Activated naive CD4-positive, alpha-beta T cell treated with anti-CD3 and anti-CD28 coated beads for 36 hours (primary cell): Measurements from ENCODE around the gene SKIDA1. TPM values are rescaled to one million over a fixed set of nuclear protein-coding genes. Genes with fewer than 3 reads are reported as not detected.
A peak's percentile ranks its signal among the peaks of the same experiment; 100 is the strongest.

Experiments
- CTCF ChIA-PET: fragments of 350-600 bp; sonication (Branson Sonifier 250); formaldehyde crosslinking; loops from one replicate; lab custom pipeline; 2021; ENCODE audit warnings: antibody characterized with exemption; lab: Charles Lee
- DNase-seq: peaks from one replicate; pipeline ENCODE4 v3.0.0-alpha.2; 2020
- H3K27ac Mint-ChIP-seq: one replicate; pipeline ENCODE4 v1.8.0; 2021; ENCODE audit warnings: mild to moderate bottlenecking, mixed read lengths
- H3K27me3 Mint-ChIP-seq: one replicate; pipeline ENCODE4 v1.8.0; 2021; ENCODE audit warnings: low read depth, mixed read lengths
- H3K36me3 Mint-ChIP-seq: one replicate; pipeline ENCODE4 v1.8.0; 2021; ENCODE audit warnings: low read depth, mixed read lengths
- H3K4me1 Mint-ChIP-seq: one replicate; pipeline ENCODE4 v1.8.0; 2021; ENCODE audit warnings: low read depth, mixed read lengths
- H3K4me3 Mint-ChIP-seq: one replicate; pipeline ENCODE4 v1.8.0; 2021; ENCODE audit warnings: mild to moderate bottlenecking, moderate library complexity, mixed read lengths
- H3K9me3 Mint-ChIP-seq: one replicate; pipeline ENCODE4 v1.8.0; 2021; ENCODE audit warnings: mixed read lengths
- intact Hi-C: fragments of 100-400 bp; cut with micrococcal nuclease; formaldehyde crosslinking; loops from one replicate; pipeline ENCODE4 v1.15.1; 2023
- total RNA-seq, 2 experiments: library from RNA; stranded (reverse); gene quantifications; one replicate each; pipeline ENCODE4 v1.2.3, GENCODE V29; 2021

Gene SKIDA1
- total RNA-seq, 2 experiments from 2014 or later = 0.10 TPM; not detected in 1

GRCh38 chr10:21505711-21506278 is 19.7 kb downstream of the SKIDA1 start:
- no peak overlapping the region for H3K27ac Mint-ChIP-seq
- DNase-seq = no peak
- H3K27me3 Mint-ChIP-seq = peaks cover 16% of the 10 kb centered on the region
- CTCF ChIA-PET = no interaction called here
- intact Hi-C loops = no loop called here
- H3K4me1 Mint-ChIP-seq = no peaks in the 10 kb centered on the region
- H3K9me3 Mint-ChIP-seq = no peaks in the 10 kb centered on the region
- no peak overlapping the region for H3K4me3 Mint-ChIP-seq
- no peaks in the 10 kb centered on the region for H3K36me3 Mint-ChIP-seq

- no peak overlapping the region for H3K4me3 Mint-ChIP-seq
- H3K36me3 Mint-ChIP-seq = no peaks in the 10 kb centered on the region
- no peaks in the 10 kb centered on the region for H3K9me3 Mint-ChIP-seq
- no peak overlapping the region for H3K27ac Mint-ChIP-seq
- DNase-seq = no peak
- intact Hi-C loops = no loop called here
- peaks cover 34% of the 10 kb centered on the region for H3K27me3 Mint-ChIP-seq
- CTCF ChIA-PET = no interaction called here
- no peaks in the 10 kb centered on the region for H3K4me1 Mint-ChIP-seq
Observed at GRCh38 chr10:21503542-21503941, 21.9 kb downstream of the SKIDA1 start.

GRCh38 chr10:21502348-21502740 is 23.1 kb downstream of the SKIDA1 start:
- Mint-ChIP-seq H3K27me3 (peaks cover 46% of the 10 kb centered on the region), H3K27ac (no peak overlapping the region), H3K36me3 (no peaks in the 10 kb centered on the region), H3K4me3 (no peak overlapping the region), H3K4me1 (peaks cover 3% of the 10 kb centered on the region), H3K9me3 (no peaks in the 10 kb centered on the region)
- CTCF ChIA-PET = no interaction called here
- DNase-seq = no peak
- intact Hi-C loops = no loop called here

GRCh38 chr10:21501731-21502347 is 23.6 kb downstream of the SKIDA1 start:
- CTCF ChIA-PET = no interaction called here
- H3K9me3 Mint-ChIP-seq = no peaks in the 10 kb centered on the region
- intact Hi-C loops = no loop called here
- H3K4me3 Mint-ChIP-seq = no peak overlapping the region
- H3K27me3 Mint-ChIP-seq = peaks cover 47% of the 10 kb centered on the region
- peaks cover 4% of the 10 kb centered on the region for H3K4me1 Mint-ChIP-seq
- DNase-seq = no peak
- H3K27ac Mint-ChIP-seq = no peak overlapping the region
- no peaks in the 10 kb centered on the region for H3K36me3 Mint-ChIP-seq

GRCh38 chr10:21501091-21501490 is 24.4 kb downstream of the SKIDA1 start:
- Mint-ChIP-seq H3K27me3 (peaks cover 46% of the 10 kb centered on the region), H3K4me1 (peaks cover 4% of the 10 kb centered on the region), H3K4me3 (no peak overlapping the region), H3K36me3 (no peaks in the 10 kb centered on the region), H3K9me3 (no peaks in the 10 kb centered on the region), H3K27ac (no peak overlapping the region)
- intact Hi-C loops = no loop called here
- DNase-seq = no peak
- CTCF ChIA-PET = no interaction called here

GRCh38 chr10:21500578-21500910 is 24.9 kb downstream of the SKIDA1 start:
- H3K36me3 Mint-ChIP-seq = no peaks in the 10 kb centered on the region
- peak overlapping the region; percentile 27 for H3K4me3 Mint-ChIP-seq
- peaks cover 44% of the 10 kb centered on the region for H3K27me3 Mint-ChIP-seq
- peaks cover 4% of the 10 kb centered on the region for H3K4me1 Mint-ChIP-seq
- intact Hi-C loops = no loop called here
- CTCF ChIA-PET = no interaction called here
- no peak overlapping the region for H3K27ac Mint-ChIP-seq
- no peak for DNase-seq
- H3K9me3 Mint-ChIP-seq = no peaks in the 10 kb centered on the region

- Mint-ChIP-seq H3K27me3 (peaks cover 49% of the 10 kb centered on the region), H3K4me1 (peaks cover 9% of the 10 kb centered on the region), H3K9me3 (no peaks in the 10 kb centered on the region), H3K27ac (no peak overlapping the region), H3K4me3 (peak overlapping the region; percentile 27), H3K36me3 (no peaks in the 10 kb centered on the region)
- peak; percentile 29 for DNase-seq
- intact Hi-C loops = loop anchor here (5.0 to 10.0 kb wide), 5 partner anchors 177 to 937 kb away; no protein-coding TSS in a partner anchor
- CTCF ChIA-PET = no interaction called here
Observed at GRCh38 chr10:21499701-21500577, 25.5 kb downstream of the SKIDA1 start.

GRCh38 chr10:21498986-21499385 is 26.5 kb downstream of the SKIDA1 start:
- DNase-seq = no peak
- Mint-ChIP-seq H3K4me3 (no peak overlapping the region), H3K27ac (no peak overlapping the region), H3K36me3 (no peaks in the 10 kb centered on the region), H3K9me3 (no peaks in the 10 kb centered on the region), H3K4me1 (peaks cover 12% of the 10 kb centered on the region), H3K27me3 (peaks cover 54% of the 10 kb centered on the region)
- CTCF ChIA-PET = interaction anchor here (0.6 kb wide), 1 partner anchor 249 kb away, joined by 3 read pairs; no protein-coding TSS in a partner anchor
- intact Hi-C loops = loop anchor here (5.0 to 10.0 kb wide), 5 partner anchors 178 to 938 kb away; no protein-coding TSS in a partner anchor

GRCh38 chr10:21498377-21498776 is 27.1 kb downstream of the SKIDA1 start:
- H3K27ac Mint-ChIP-seq = no peak overlapping the region
- no peaks in the 10 kb centered on the region for H3K36me3 Mint-ChIP-seq
- DNase-seq = no peak
- CTCF ChIA-PET = interaction anchor here (3.2 to 5.1 kb wide), 2 partner anchors 20 to 234 kb away, joined by 21 to 41 read pairs; no protein-coding TSS in a partner anchor
- H3K4me3 Mint-ChIP-seq = no peak overlapping the region
- no peaks in the 10 kb centered on the region for H3K9me3 Mint-ChIP-seq
- intact Hi-C loops = loop anchor here (5.0 to 10.0 kb wide), 5 partner anchors 179 to 939 kb away; no protein-coding TSS in a partner anchor
- H3K4me1 Mint-ChIP-seq = peaks cover 14% of the 10 kb centered on the region
- H3K27me3 Mint-ChIP-seq = peaks cover 58% of the 10 kb centered on the region

GRCh38 chr10:21497177-21497807 is 28.2 kb downstream of the SKIDA1 start:
- DNase-seq = peak; percentile 41
- peaks cover 14% of the 10 kb centered on the region for H3K4me1 Mint-ChIP-seq
- no peaks in the 10 kb centered on the region for H3K36me3 Mint-ChIP-seq
- intact Hi-C loops = loop anchor here (2.0 to 10.0 kb wide), 6 partner anchors 180 to 1492 kb away; no protein-coding TSS in a partner anchor
- H3K4me3 Mint-ChIP-seq = peak overlapping the region; percentile 72
- H3K27me3 Mint-ChIP-seq = peaks cover 56% of the 10 kb centered on the region
- CTCF ChIA-PET = interaction anchor here (0.5 to 5.1 kb wide), 13 partner anchors 21 to 1715 kb away, joined by 3 to 41 read pairs (median 4); partner anchors contain the start of gene SKIDA1
- no peak overlapping the region for H3K27ac Mint-ChIP-seq
- no peaks in the 10 kb centered on the region for H3K9me3 Mint-ChIP-seq

GRCh38 chr10:21496343-21497176 is 28.9 kb downstream of the SKIDA1 start:
- CTCF ChIA-PET = interaction anchor here (0.6 to 5.1 kb wide), 24 partner anchors 14 to 1714 kb away, joined by 3 to 41 read pairs (median 4); partner anchors contain the start of gene SKIDA1
- Mint-ChIP-seq H3K4me1 (peaks cover 14% of the 10 kb centered on the region), H3K27ac (no peak overlapping the region), H3K27me3 (peaks cover 57% of the 10 kb centered on the region), H3K4me3 (peak overlapping the region; percentile 77), H3K36me3 (no peaks in the 10 kb centered on the region), H3K9me3 (no peaks in the 10 kb centered on the region)
- intact Hi-C loops = loop anchor here (1.0 to 10.0 kb wide), 11 partner anchors 20 to 1492 kb away; partner anchors contain the start of gene MLLT10
- peak; percentile 69 for DNase-seq
